Brain microvascular endothelial cell (primary cell): ENCODE data around the gene NUCKS1.

Source experiments
- DNase-seq: peaks from one replicate; pipeline ENCODE4 v3.0.0-alpha.2; 2020
- H3K27ac ChIP-seq: fragments of 250-450 bp; sonication (Bioruptor Pico); 2 replicates; pipeline ENCODE4 v1.5.1; 2020; ENCODE audit warnings: mild to moderate bottlenecking, moderate library complexity
- H3K27me3 ChIP-seq: fragments of 250-450 bp; sonication (Bioruptor Pico); replicated peaks from 2 replicates; pipeline ENCODE4 v1.5.1; 2020; ENCODE audit warnings: mild to moderate bottlenecking
- H3K36me3 ChIP-seq: fragments of 250-450 bp; sonication (Bioruptor Pico); replicated peaks from 2 replicates; pipeline ENCODE4 v1.5.1; 2020; ENCODE audit warnings: mild to moderate bottlenecking
- H3K4me3 ChIP-seq: 2 replicates; pipeline ENCODE4 v1.5.1; 2011; ENCODE audit warnings: low read depth, mild to moderate bottlenecking, control low read depth, low read length, moderate library complexity
- CTCF ChIP-seq: IDR thresholded peaks from 2 replicates; pipeline ENCODE4 v1.5.1; 2011; ENCODE audit warnings: low read depth, mild to moderate bottlenecking, moderate library complexity, low read length, control low read depth, inconsistent platforms; ENCODE audit errors: missing control alignments
- in situ Hi-C: cut with HindIII; loops from 2 replicates; pipeline ENCODE4 v1.10.0; 2017; ENCODE audit warnings: low sequenced_read_pairs, low pct_ligation_motif_present

NUCKS1 gene

GRCh38 chr1:205719015-205719414 lies 31.0 kb downstream of the NUCKS1 start:
- in situ Hi-C loops = loop anchor here (10.0 kb wide), 1 partner anchor 54 kb away; no protein-coding TSS in a partner anchor
- H3K4me3 ChIP-seq = no peak overlapping the region
- no peaks in the 10 kb centered on the region for H3K27me3 ChIP-seq
- H3K27ac ChIP-seq = no peak overlapping the region
- no peak for TF ChIP-seq CTCF
- no peak for DNase-seq
- H3K36me3 ChIP-seq = peaks cover 56% of the 10 kb centered on the region

- H3K36me3 ChIP-seq = peaks cover 53% of the 10 kb centered on the region
- no peak for TF ChIP-seq CTCF
- no peak for DNase-seq
- H3K27ac ChIP-seq = no peak overlapping the region
- H3K27me3 ChIP-seq = no peaks in the 10 kb centered on the region
- H3K4me3 ChIP-seq = no peak overlapping the region
- in situ Hi-C loops = loop anchor here (10.0 kb wide), 1 partner anchor 52 kb away; no protein-coding TSS in a partner anchor
These were observed 33.4 kb downstream of the NUCKS1 start for GRCh38 chr1:205716371-205717132.

GRCh38 chr1:205715628-205716027 lies 34.4 kb downstream of the NUCKS1 start:
- H3K27me3 ChIP-seq = no peaks in the 10 kb centered on the region
- no peak overlapping the region for H3K27ac ChIP-seq
- H3K4me3 ChIP-seq = no peak overlapping the region
- in situ Hi-C loops = loop anchor here (10.0 kb wide), 1 partner anchor 51 kb away; no protein-coding TSS in a partner anchor
- no peak for TF ChIP-seq CTCF
- peaks cover 51% of the 10 kb centered on the region for H3K36me3 ChIP-seq
- no peak for DNase-seq

- Histone ChIP-seq H3K4me3 (no peak overlapping the region), H3K36me3 (peaks cover 43% of the 10 kb centered on the region), H3K27ac (no peak overlapping the region), H3K27me3 (no peaks in the 10 kb centered on the region)
- no peak for DNase-seq
- in situ Hi-C loops = loop anchor here (10.0 kb wide), 1 partner anchor 50 kb away; no protein-coding TSS in a partner anchor
- TF ChIP-seq CTCF = no peak
These were observed 35.1 kb downstream of the NUCKS1 start for GRCh38 chr1:205714906-205715246.

GRCh38 chr1:205714190-205714905 lies 35.6 kb downstream of the NUCKS1 start:
- Histone ChIP-seq H3K27me3 (no peaks in the 10 kb centered on the region), H3K36me3 (peaks cover 40% of the 10 kb centered on the region), H3K27ac (no peak overlapping the region), H3K4me3 (no peak overlapping the region)
- no peak for DNase-seq
- no peak for TF ChIP-seq CTCF
- in situ Hi-C loops = loop anchor here (10.0 kb wide), 1 partner anchor 50 kb away; no protein-coding TSS in a partner anchor
